ENCODE data around the gene UBE2B. TPM values are rescaled to one million over a fixed set of nuclear protein-coding genes. Genes with fewer than 3 reads are reported as not detected.

UBE2B gene
- total RNA-seq, 1 experiment from 2014 or later, result 97.8 TPM

- DNase-seq (ENCODE audit: low read depth, low spot score) (no peak), ATAC-seq (no peak)
- in situ Hi-C loops (cut with HindIII; ENCODE audit: low pct_unique_long_range_greater_than_20kb, low sequenced_read_pairs) (no loop called here), intact Hi-C loops (cut with micrococcal nuclease; ENCODE audit: unreplicated experiment) (no loop called here)
- H3K4me3 ChIP-seq (ENCODE audit: low read depth in 2 of 2, low read length in 2 of 2), result no peak overlapping the region
- H3K27me3 ChIP-seq (ENCODE audit: control insufficient read depth, insufficient read depth, low read length), result no peaks in the 10 kb centered on the region
- BruUV-seq (replicated peaks), result no TSS peak
- POLR2A ChIA-PET, result no interaction called here
- no peaks in the 10 kb centered on the region for H3K36me3 ChIP-seq (ENCODE audit: control insufficient read depth, insufficient read depth, low read length)
- H3K27ac ChIP-seq (ENCODE audit: low read length), result no peak overlapping the region
- H3K4me1 ChIP-seq (ENCODE audit: control insufficient read depth, insufficient read depth, low read length), result peaks cover 3% of the 10 kb centered on the region; the same call in 1 of the 2 replicates
- TF ChIP-seq, protein P1, sequence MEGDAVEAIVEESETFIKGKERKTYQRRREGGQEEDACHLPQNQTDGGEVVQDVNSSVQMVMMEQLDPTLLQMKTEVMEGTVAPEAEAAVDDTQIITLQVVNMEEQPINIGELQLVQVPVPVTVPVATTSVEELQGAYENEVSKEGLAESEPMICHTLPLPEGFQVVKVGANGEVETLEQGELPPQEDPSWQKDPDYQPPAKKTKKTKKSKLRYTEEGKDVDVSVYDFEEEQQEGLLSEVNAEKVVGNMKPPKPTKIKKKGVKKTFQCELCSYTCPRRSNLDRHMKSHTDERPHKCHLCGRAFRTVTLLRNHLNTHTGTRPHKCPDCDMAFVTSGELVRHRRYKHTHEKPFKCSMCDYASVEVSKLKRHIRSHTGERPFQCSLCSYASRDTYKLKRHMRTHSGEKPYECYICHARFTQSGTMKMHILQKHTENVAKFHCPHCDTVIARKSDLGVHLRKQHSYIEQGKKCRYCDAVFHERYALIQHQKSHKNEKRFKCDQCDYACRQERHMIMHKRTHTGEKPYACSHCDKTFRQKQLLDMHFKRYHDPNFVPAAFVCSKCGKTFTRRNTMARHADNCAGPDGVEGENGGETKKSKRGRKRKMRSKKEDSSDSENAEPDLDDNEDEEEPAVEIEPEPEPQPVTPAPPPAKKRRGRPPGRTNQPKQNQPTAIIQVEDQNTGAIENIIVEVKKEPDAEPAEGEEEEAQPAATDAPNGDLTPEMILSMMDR (IDR thresholded peaks at IDR 0.05), result no peak
- TF ChIP-seq TCF7L2 (IDR thresholded peaks at IDR 0.05; ENCODE audit: low read depth, low read length), result no peak
- no peak for TF ChIP-seq POLR2AphosphoS5 (IDR thresholded peaks at IDR 0.05; ENCODE audit: low read depth, low read length)
- TF ChIP-seq SIN3A (IDR thresholded peaks at IDR 0.05; ENCODE audit: borderline replicate concordance, insufficient read depth, low read depth, low read length), result no peak
- no peak for TF ChIP-seq REST (IDR thresholded peaks at IDR 0.05; ENCODE audit: insufficient read depth in 1 of 2, low read depth in 2 of 2, low read length in 1 of 2)
- CTCF ChIA-PET, result no interaction called here
- no peaks in the 10 kb centered on the region for H3K9me3 ChIP-seq (ENCODE audit: control insufficient read depth, insufficient read depth, low read depth, low read length)
These were observed 52.0 kb downstream of the UBE2B start for GRCh38 chr5:134423376-134423775.

GRCh38 chr5:134426361-134426760 is 55.0 kb downstream of the UBE2B start:
- no TSS peak for BruUV-seq (replicated peaks)
- DNase-seq (ENCODE audit: low read depth, low spot score) (no peak), ATAC-seq (no peak; the same call in 1 of the 2 replicates)
- TF ChIP-seq TCF7L2 (IDR thresholded peaks at IDR 0.05; ENCODE audit: low read depth, low read length), result no peak
- no peak for TF ChIP-seq POLR2AphosphoS5 (IDR thresholded peaks at IDR 0.05; ENCODE audit: low read depth, low read length)
- TF ChIP-seq, protein P1 (IDR thresholded peaks at IDR 0.05), result no peak
- no peak for TF ChIP-seq SIN3A (IDR thresholded peaks at IDR 0.05; ENCODE audit: borderline replicate concordance, insufficient read depth, low read depth, low read length)
- TF ChIP-seq REST (IDR thresholded peaks at IDR 0.05; ENCODE audit: insufficient read depth in 1 of 2, low read depth in 2 of 2, low read length in 1 of 2), result no peak
- intact Hi-C loops (cut with micrococcal nuclease; ENCODE audit: unreplicated experiment) (no loop called here), in situ Hi-C loops (cut with HindIII; ENCODE audit: low pct_unique_long_range_greater_than_20kb, low sequenced_read_pairs) (no loop called here)
- no peaks in the 10 kb centered on the region for H3K27me3 ChIP-seq (ENCODE audit: control insufficient read depth, insufficient read depth, low read length)
- H3K27ac ChIP-seq (ENCODE audit: low read length), result no peak overlapping the region
- peaks cover 3% of the 10 kb centered on the region; the same call in 1 of the 2 replicates for H3K4me1 ChIP-seq (ENCODE audit: control insufficient read depth, insufficient read depth, low read length)
- no peak overlapping the region for H3K4me3 ChIP-seq (ENCODE audit: low read depth in 2 of 2, low read length in 2 of 2)
- ChIA-PET POLR2A (interaction anchor here (0.5 kb wide), 1 partner anchor 100 kb away, joined by 5 read pairs; no protein-coding TSS in a partner anchor), CTCF (no interaction called here)
- no peaks in the 10 kb centered on the region for H3K9me3 ChIP-seq (ENCODE audit: control insufficient read depth, insufficient read depth, low read depth, low read length)
- no peaks in the 10 kb centered on the region for H3K36me3 ChIP-seq (ENCODE audit: control insufficient read depth, insufficient read depth, low read length)
